AG09319 (cell line): ENCODE results near the gene ELP5.

Source experiments
- DNase-seq: peaks from one replicate; pipeline ENCODE4 v3.0.0-alpha.2; 2010; ENCODE audit warnings: low read depth; ENCODE audit errors: extremely low read depth
- CTCF ChIP-seq: IDR thresholded peaks from 2 replicates; pipeline ENCODE4 v1.5.1; 2011; ENCODE audit warnings: low read depth, mild to moderate bottlenecking, inconsistent platforms, low read length, moderate library complexity

ELP5 gene

GRCh38 chr17:7279448-7279847, 27.4 kb downstream of the ELP5 start:
- no peak for DNase-seq
- TF ChIP-seq CTCF: no peak

GRCh38 chr17:7280519-7281073, 28.6 kb downstream of the ELP5 start:
- TF ChIP-seq CTCF: peak; percentile 96
- peak; percentile 48 for DNase-seq

GRCh38 chr17:7281074-7281952, 29.3 kb downstream of the ELP5 start, which contains the start of gene SLC2A4:
Gene SLC2A4 (plus strand): TSS chr17:7281718. CDS start chr17:7281935, 217 bp downstream.
- TF ChIP-seq CTCF: no peak
- DNase-seq: peak; percentile 77

- TF ChIP-seq CTCF: no peak
- DNase-seq: no peak
Observed at GRCh38 chr17:7281953-7282751, 30.1 kb downstream of the ELP5 start.

GRCh38 chr17:7282752-7283321, 30.8 kb downstream of the ELP5 start:
- no peak for DNase-seq

More at GRCh38 chr17:7282752-7283321, 30.8 kb downstream of the ELP5 start:
- no peak for TF ChIP-seq CTCF
